Thymus (tissue), 11 donors: ENCODE data around the gene MIAT. TPM values are rescaled to one million over a fixed set of nuclear protein-coding genes. Genes with fewer than 3 reads are reported as not detected.

Experiments
- DNase-seq, 9 donors: peaks; one replicate each; pipeline ENCODE4 v3.0.0-alpha.2; 2013; ENCODE audit warnings: low spot score in 9 of 9, low read depth in 6 of 9, missing footprints in 1 of 9
- H3K27ac ChIP-seq, 2 donors: one replicate each; pipeline ENCODE4 v1.5.1; 2013; ENCODE audit warnings: control low read depth in 1 of 2, low read depth in 1 of 2, low read length in 1 of 2, mild to moderate bottlenecking in 1 of 2, moderate library complexity in 1 of 2
- H3K27me3 ChIP-seq, 2 donors: one replicate each; pipeline ENCODE4 v1.5.1; 2013; ENCODE audit warnings: low read length in 1 of 2; ENCODE audit not compliant: control insufficient read depth in 2 of 2, insufficient read depth in 1 of 2
- H3K36me3 ChIP-seq, 2 donors: one replicate each; pipeline ENCODE4 v1.5.1; 2013; ENCODE audit warnings: low read length in 1 of 2, mild to moderate bottlenecking in 1 of 2, moderate library complexity in 1 of 2; ENCODE audit not compliant: control insufficient read depth in 2 of 2, insufficient read depth in 2 of 2
- H3K4me1 ChIP-seq, 2 donors: one replicate each; pipeline ENCODE4 v1.5.1; 2013; ENCODE audit warnings: low read length in 2 of 2; ENCODE audit not compliant: control insufficient read depth in 2 of 2, insufficient read depth in 2 of 2
- H3K4me3 ChIP-seq, 2 donors: one replicate each; pipeline ENCODE4 v1.5.1; 2013; ENCODE audit warnings: low read length in 2 of 2, control low read depth in 1 of 2, mild to moderate bottlenecking in 1 of 2
- H3K9me3 ChIP-seq, 2 donors: one replicate each; pipeline ENCODE4 v1.5.1; 2013; ENCODE audit warnings: low read length in 1 of 2, mild to moderate bottlenecking in 1 of 2; ENCODE audit not compliant: control insufficient read depth in 2 of 2, insufficient read depth in 1 of 2
- WGBS: extraction: QIAGEN DNeasy Blood & Tissue Kit; methylation state at CpG from one replicate; pipeline ENCODE4 v1.1.7; 2013; 5-methylcytosine and 5-hydroxymethylcytosine counted together
- polyA plus RNA-seq: library from polyadenylated mRNA; stranded (reverse); fragments of 200-250 nt; gene quantifications from one replicate; pipeline ENCODE4 v1.2.3, GENCODE V29; 2013
- total RNA-seq: library from RNA; stranded (reverse); fragments of 120-200 nt; gene quantifications from one replicate; pipeline ENCODE4 v1.2.4, GENCODE V29; 2013
- donor health status: healthy.

Gene MIAT
- total and polyA plus RNA-seq, 2 donors: 1.1 to 2.9 TPM

GRCh38 chr22:26624803-26625202 lies 32.6 kb upstream of the MIAT start:
- Histone ChIP-seq H3K4me3 (no peak overlapping the region), H3K27me3 (no peaks in the 10 kb centered on the region), H3K27ac (no peak overlapping the region), H3K4me1 (no peaks in the 10 kb centered on the region), H3K9me3 (no peaks in the 10 kb centered on the region), H3K36me3 (no peaks in the 10 kb centered on the region)
- no peak for DNase-seq
- 94% methylated on average over 12 of the region's 12 CpGs for WGBS

- Histone ChIP-seq H3K9me3 (no peaks in the 10 kb centered on the region), H3K4me3 (no peak overlapping the region), H3K27ac (no peak overlapping the region), H3K36me3 (no peaks in the 10 kb centered on the region), H3K4me1 (no peaks in the 10 kb centered on the region), H3K27me3 (no peaks in the 10 kb centered on the region)
- DNase-seq: no peak
- WGBS: 97% methylated on average over 18 of the region's 18 CpGs
Observed at GRCh38 chr22:26629988-26630761, 27.2 kb upstream of the MIAT start.

GRCh38 chr22:26631282-26631681 lies 26.1 kb upstream of the MIAT start:
- Histone ChIP-seq H3K36me3 (no peaks in the 10 kb centered on the region), H3K4me1 (no peaks in the 10 kb centered on the region), H3K27me3 (no peaks in the 10 kb centered on the region), H3K4me3 (no peak overlapping the region), H3K9me3 (no peaks in the 10 kb centered on the region), H3K27ac (no peak overlapping the region)
- no peak for DNase-seq
- WGBS: 95% methylated on average over 4 of the region's 4 CpGs

GRCh38 chr22:26632422-26633155 lies 24.8 kb upstream of the MIAT start:
- 89% methylated on average over 8 of the region's 8 CpGs for WGBS
- Histone ChIP-seq H3K4me3 (no peak overlapping the region), H3K9me3 (no peaks in the 10 kb centered on the region), H3K36me3 (no peaks in the 10 kb centered on the region), H3K4me1 (no peaks in the 10 kb centered on the region), H3K27me3 (no peaks in the 10 kb centered on the region), H3K27ac (no peak overlapping the region)
- no peak for DNase-seq

- Histone ChIP-seq H3K4me1 (no peaks in the 10 kb centered on the region), H3K4me3 (no peak overlapping the region), H3K36me3 (no peaks in the 10 kb centered on the region), H3K9me3 (no peaks in the 10 kb centered on the region), H3K27ac (no peak overlapping the region), H3K27me3 (no peaks in the 10 kb centered on the region)
- DNase-seq: no peak
- 96% methylated on average over 3 of the region's 3 CpGs for WGBS
Observed at GRCh38 chr22:26634189-26634588, 23.2 kb upstream of the MIAT start.

GRCh38 chr22:26635117-26635516 lies 22.3 kb upstream of the MIAT start:
- H3K9me3 ChIP-seq: no peaks in the 10 kb centered on the region
- H3K27me3 ChIP-seq: no peaks in the 10 kb centered on the region
- no peaks in the 10 kb centered on the region for H3K4me1 ChIP-seq
- no peak overlapping the region for H3K4me3 ChIP-seq
- WGBS: over 99% methylated on average over 2 of the region's 2 CpGs
- no peak overlapping the region for H3K27ac ChIP-seq
- no peaks in the 10 kb centered on the region for H3K36me3 ChIP-seq
- DNase-seq: no peak

GRCh38 chr22:26636296-26636695 lies 21.1 kb upstream of the MIAT start:
- Histone ChIP-seq H3K4me3 (no peak overlapping the region), H3K27me3 (no peaks in the 10 kb centered on the region), H3K9me3 (no peaks in the 10 kb centered on the region), H3K27ac (no peak overlapping the region), H3K4me1 (no peaks in the 10 kb centered on the region), H3K36me3 (no peaks in the 10 kb centered on the region)
- 79% methylated on average over 1 of the region's 1 CpG for WGBS
- no peak for DNase-seq

GRCh38 chr22:26642465-26643417 lies 14.6 kb upstream of the MIAT start:
- Histone ChIP-seq H3K36me3 (no peaks in the 10 kb centered on the region), H3K27ac (peak overlapping the region; percentile 10 to 62), H3K4me3 (no peak overlapping the region), H3K9me3 (no peaks in the 10 kb centered on the region), H3K4me1 (peaks cover 23 to 54% of the 10 kb centered on the region in 2 donors), H3K27me3 (peaks cover 0 to 3% of the 10 kb centered on the region in 2 donors)
- WGBS: 17% methylated on average over 8 of the region's 8 CpGs
- peak in 5 of 9 donors; percentile 67 to 89 (median 74) for DNase-seq
